ENCODE results near the gene TAS2R20. TPM values are rescaled to one million over a fixed set of nuclear protein-coding genes. Genes with fewer than 3 reads are reported as not detected.
"Not testable (repeated sequence)": the region's sequence is repeated elsewhere in the genome, so short reads cannot be mapped to it uniquely, and the experiment has no call there.

TAS2R20 gene, protein sequence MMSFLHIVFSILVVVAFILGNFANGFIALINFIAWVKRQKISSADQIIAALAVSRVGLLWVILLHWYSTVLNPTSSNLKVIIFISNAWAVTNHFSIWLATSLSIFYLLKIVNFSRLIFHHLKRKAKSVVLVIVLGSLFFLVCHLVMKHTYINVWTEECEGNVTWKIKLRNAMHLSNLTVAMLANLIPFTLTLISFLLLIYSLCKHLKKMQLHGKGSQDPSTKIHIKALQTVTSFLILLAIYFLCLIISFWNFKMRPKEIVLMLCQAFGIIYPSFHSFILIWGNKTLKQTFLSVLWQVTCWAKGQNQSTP
- total RNA-seq = 1.8 and 2.0 TPM in 2 replicates

DNA sequence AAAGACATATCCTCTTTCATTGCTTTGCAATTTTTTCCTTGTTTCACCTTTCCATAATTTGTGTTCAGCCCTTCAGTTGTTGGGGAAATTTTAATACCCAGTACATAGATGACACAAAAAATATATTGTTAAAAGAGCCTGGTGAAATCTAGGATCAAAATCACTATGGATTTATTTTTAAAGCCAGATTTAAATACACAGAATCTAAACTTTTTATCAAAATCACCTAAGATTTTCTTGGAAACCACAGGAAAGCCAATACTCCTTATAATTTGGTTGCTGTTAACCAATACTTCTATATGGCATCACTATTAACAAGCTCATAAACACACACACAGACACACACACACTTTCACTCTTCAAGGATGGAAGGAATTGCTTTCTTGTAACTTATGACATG is at the start of gene TAS2R20:
TSS of gene TAS2R20 (minus strand) at position 101 of the 400 bp plus-strand sequence. CDS start 429 bp downstream, outside the sequence.
- H3K36me3 ChIP-seq (ENCODE audit: control insufficient read depth, insufficient read depth, low read length) = no peaks in the 10 kb centered on the region
- TF ChIP-seq, protein P1, sequence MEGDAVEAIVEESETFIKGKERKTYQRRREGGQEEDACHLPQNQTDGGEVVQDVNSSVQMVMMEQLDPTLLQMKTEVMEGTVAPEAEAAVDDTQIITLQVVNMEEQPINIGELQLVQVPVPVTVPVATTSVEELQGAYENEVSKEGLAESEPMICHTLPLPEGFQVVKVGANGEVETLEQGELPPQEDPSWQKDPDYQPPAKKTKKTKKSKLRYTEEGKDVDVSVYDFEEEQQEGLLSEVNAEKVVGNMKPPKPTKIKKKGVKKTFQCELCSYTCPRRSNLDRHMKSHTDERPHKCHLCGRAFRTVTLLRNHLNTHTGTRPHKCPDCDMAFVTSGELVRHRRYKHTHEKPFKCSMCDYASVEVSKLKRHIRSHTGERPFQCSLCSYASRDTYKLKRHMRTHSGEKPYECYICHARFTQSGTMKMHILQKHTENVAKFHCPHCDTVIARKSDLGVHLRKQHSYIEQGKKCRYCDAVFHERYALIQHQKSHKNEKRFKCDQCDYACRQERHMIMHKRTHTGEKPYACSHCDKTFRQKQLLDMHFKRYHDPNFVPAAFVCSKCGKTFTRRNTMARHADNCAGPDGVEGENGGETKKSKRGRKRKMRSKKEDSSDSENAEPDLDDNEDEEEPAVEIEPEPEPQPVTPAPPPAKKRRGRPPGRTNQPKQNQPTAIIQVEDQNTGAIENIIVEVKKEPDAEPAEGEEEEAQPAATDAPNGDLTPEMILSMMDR (IDR thresholded peaks at IDR 0.05; ENCODE audit: insufficient read depth, low read length, severe bottlenecking) = no peak
- no peak for FAIRE-seq

DNA sequence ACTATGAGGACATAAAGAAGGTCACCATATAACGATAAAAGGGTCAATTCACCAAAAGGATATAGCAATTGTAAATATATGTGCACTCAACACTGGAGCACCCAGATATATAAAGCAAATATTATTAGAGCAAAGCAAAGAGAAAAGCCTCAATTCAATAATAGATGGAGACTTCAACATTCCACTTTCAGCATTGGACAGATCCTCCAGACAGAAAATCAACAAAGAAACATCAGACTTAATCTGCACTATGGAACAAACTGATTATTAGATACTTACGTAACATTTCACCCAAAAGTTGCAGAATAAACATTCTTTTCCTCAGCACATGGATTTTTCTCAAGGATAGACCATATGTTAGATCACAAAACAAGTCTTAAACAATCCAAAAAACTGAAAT is 43.3 kb upstream of the TAS2R20 start:
- not testable (repeated sequence) for H3K27me3 ChIP-seq (ENCODE audit: control insufficient read depth, insufficient read depth, low read length); H3K4me3 ChIP-seq (ENCODE audit: low read depth, low read length); FAIRE-seq

More for the DNA sequence above, at the start of gene TAS2R20:
- Histone ChIP-seq H3K4me3 (ENCODE audit: low read depth, low read length) (no peak within 1 kb of the TSS), H3K27me3 (ENCODE audit: control insufficient read depth, insufficient read depth, low read length) (no peaks in the 10 kb centered on the region)
- no peak for DNase-seq (ENCODE audit: low read depth)

DNA sequence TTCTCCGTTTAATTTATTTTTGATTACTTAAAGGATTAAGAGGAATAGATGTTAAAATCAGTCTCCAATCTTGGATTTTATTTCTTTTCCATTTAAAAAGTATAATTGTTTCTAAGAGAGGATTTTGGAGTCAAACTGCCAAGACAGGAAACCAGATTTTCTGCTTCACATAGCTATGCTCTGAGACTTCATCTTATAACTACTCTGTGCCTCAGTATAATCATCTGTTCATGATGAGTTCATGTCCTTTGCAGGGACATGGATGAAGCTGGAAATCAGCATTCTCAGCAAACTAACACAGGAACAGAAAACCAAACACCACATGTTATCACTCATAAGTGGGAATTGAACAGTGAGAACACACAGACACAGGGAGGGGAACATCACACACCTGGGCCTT is 42.1 kb upstream of the TAS2R20 start:
- no peak overlapping the region for H3K4me3 ChIP-seq (ENCODE audit: low read depth, low read length)
- no peak for FAIRE-seq

More for the DNA sequence above, 43.3 kb upstream of the TAS2R20 start:
- not testable (repeated sequence) for H3K36me3 ChIP-seq (ENCODE audit: control insufficient read depth, insufficient read depth, low read length); DNase-seq (ENCODE audit: low read depth)

DNA sequence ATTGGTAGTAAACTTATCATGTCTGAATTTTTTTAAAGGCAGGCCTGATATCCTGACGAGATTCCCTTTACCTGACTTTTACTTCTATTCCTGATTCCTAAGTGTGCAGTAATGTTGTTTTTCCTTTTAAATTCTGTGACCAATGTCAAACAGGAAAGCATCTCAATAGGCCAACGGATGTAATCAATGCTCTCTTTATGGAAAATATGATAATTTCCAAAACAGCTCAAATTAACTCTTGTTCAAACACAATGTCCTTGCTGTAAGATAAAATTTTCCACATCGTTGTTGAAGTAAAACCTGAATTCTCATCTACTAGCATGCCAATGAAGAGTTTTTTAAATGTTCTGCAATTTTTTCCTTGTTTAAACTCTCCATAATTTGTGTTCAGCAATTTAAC is 41.1 kb upstream of the TAS2R20 start:
- TF ChIP-seq, protein P1 (IDR thresholded peaks at IDR 0.05; ENCODE audit: insufficient read depth, low read length, severe bottlenecking) = no peak
- no peak for DNase-seq (ENCODE audit: low read depth)
- Histone ChIP-seq H3K27me3 (ENCODE audit: control insufficient read depth, insufficient read depth, low read length) (no peaks in the 10 kb centered on the region), H3K36me3 (ENCODE audit: control insufficient read depth, insufficient read depth, low read length) (no peaks in the 10 kb centered on the region), H3K4me3 (ENCODE audit: low read depth, low read length) (no peak overlapping the region)
- no peak for FAIRE-seq

More for the DNA sequence above, 42.1 kb upstream of the TAS2R20 start:
- Histone ChIP-seq H3K27me3 (ENCODE audit: control insufficient read depth, insufficient read depth, low read length) (no peaks in the 10 kb centered on the region), H3K36me3 (ENCODE audit: control insufficient read depth, insufficient read depth, low read length) (no peaks in the 10 kb centered on the region)
- DNase-seq (ENCODE audit: low read depth) = peak; percentile 30
- TF ChIP-seq, protein P1 (IDR thresholded peaks at IDR 0.05; ENCODE audit: insufficient read depth, low read length, severe bottlenecking) = no peak

DNA sequence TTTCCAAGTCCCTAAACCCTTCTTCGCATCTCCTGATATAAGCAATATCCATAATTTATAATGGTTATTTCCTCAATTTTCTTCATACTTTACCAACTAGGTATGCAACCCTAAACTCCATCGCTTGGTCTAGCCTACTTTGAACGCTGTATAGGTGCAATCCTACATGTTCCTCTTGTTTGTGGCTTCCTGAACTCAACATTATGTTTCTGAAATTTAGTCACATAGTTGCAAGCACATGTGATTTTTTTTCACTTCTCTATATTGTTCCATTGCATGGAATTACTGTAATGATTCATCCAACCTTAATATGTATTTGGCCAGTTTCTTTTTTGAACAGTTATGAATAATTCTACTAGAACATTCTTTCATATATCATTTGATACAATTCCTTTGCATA is 35.9 kb upstream of the TAS2R20 start:
- not testable (repeated sequence) for FAIRE-seq

DNA sequence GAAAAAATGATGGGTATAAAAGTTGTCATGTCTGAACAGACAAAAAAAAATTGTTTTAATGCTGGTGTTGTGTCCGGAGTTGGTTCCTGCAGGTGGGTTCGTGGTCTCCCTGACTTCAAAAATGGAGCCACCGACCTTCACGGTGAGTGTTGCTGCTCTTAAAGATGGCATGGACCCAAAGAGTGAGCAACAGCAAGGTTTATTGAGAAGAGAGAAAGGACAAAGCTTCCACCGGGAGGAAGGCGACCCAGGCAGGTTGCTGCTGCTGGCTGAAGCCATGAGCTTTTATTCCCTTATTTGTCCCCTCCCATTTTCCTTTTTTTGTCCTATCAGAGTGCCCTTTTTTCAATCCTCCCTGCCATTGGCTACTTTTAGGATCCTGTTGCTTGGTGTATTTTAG is 33.2 kb upstream of the TAS2R20 start, which contains the start of gene TAS2R31:
TSS of gene TAS2R31 (minus strand) at position 101 of the 400 bp plus-strand sequence. CDS start at position 29, 72 bp downstream.
- FAIRE-seq (no peak), DNase-seq (ENCODE audit: low read depth) (no peak)
- Histone ChIP-seq H3K27me3 (ENCODE audit: control insufficient read depth, insufficient read depth, low read length) (no peaks in the 10 kb centered on the region), H3K4me3 (ENCODE audit: low read depth, low read length) (no peak within 1 kb of the TSS), H3K36me3 (ENCODE audit: control insufficient read depth, insufficient read depth, low read length) (no peaks in the 10 kb centered on the region)
- TF ChIP-seq, protein P1 (IDR thresholded peaks at IDR 0.05; ENCODE audit: insufficient read depth, low read length, severe bottlenecking) = no peak

More for the DNA sequence above, 35.9 kb upstream of the TAS2R20 start:
- not testable (repeated sequence) for H3K4me3 ChIP-seq (ENCODE audit: low read depth, low read length); H3K36me3 ChIP-seq (ENCODE audit: control insufficient read depth, insufficient read depth, low read length); DNase-seq (ENCODE audit: low read depth); H3K27me3 ChIP-seq (ENCODE audit: control insufficient read depth, insufficient read depth, low read length)
